Measurements from ENCODE around the gene ENTPD2. TPM values are rescaled to one million over a fixed set of nuclear protein-coding genes. Genes with fewer than 3 reads are reported as not detected.

ENTPD2 gene
- total RNA-seq, 1 experiment from 2014 or later: 32.5 TPM

DNA sequence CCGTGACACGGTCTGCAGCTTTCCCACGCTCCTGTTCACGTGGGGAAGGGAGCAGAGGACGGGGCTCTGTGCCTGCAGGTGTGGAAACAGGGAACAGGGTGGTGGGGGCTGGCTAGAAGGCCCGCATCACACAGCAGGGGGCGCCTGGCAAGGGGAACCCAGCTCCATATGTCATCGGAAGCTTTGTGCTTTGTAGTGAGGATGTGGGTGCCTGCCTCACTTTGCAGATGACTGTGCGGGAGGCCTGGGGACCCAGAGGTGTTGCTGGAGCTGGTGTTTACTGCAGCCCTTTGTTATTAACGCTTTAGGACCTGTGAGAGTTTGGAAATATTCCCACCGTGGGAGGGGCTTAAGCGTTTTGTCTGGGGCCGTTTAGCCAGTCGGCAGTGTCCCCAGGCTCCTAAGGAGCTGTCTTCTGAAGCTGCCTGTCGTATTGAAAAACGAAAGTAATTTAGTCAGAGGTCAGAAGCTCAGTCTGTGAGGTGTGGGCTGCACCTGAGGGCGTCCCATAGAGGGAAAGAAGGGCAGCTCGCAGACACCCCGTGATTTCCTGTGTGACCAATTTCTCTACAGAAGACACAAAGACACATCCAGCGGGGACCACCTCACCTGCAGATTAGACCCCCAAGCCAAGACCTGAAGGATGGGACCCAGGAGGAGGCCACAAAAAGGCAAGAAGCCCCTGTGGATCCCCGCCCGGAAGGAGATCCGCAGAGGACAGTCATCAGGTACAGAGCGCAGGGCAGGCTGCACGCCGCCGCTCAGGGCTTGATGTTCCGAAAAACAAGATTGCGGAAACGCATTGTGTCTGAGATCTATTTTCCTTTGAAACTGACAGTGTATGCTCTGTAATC lies 42.0 kb upstream of the ENTPD2 start:
- Histone ChIP-seq H3K4me3 (replicated peaks in 1 of 2; ENCODE audit: low read depth in 1 of 2, low read length in 2 of 2) (no peak overlapping the region), H3K79me2 (ENCODE audit: insufficient read depth, low read length) (0 out of 2 replicates have a peak, but pooled peaks cover 3% of the 10 kb centered on the region), H3K9me3 (ENCODE audit: control insufficient read depth in 1 of 2, insufficient read depth in 1 of 2, low read depth in 1 of 2, low read length in 2 of 2) (no peaks in the 10 kb centered on the region), H3K27me3 (ENCODE audit: insufficient read depth, low read length) (no peaks in the 10 kb centered on the region), H4K20me1 (ENCODE audit: insufficient read depth) (no peaks in the 10 kb centered on the region), H3K4me2 (ENCODE audit: low read length) (no peak overlapping the region), H2AFZ (ENCODE audit: low read depth, low read length, poor library complexity, severe bottlenecking) (no peak overlapping the region), H3K36me3 (ENCODE audit: control insufficient read depth in 1 of 2, insufficient read depth in 2 of 2, low read length in 2 of 2) (peaks cover 7 to 23% of the 10 kb centered on the region in 2 experiments; a peak in 3 of 4 replicates), H3K9me2 (ENCODE audit: insufficient read depth) (no peaks in the 10 kb centered on the region), H3K27ac (ENCODE audit: low read depth, low read length) (no peak overlapping the region), H3K4me1 (ENCODE audit: control insufficient read depth in 1 of 2, insufficient read depth in 2 of 2, low read length in 2 of 2) (no peaks in the 10 kb centered on the region), H3K9ac (ENCODE audit: low read length) (no peak overlapping the region)
- ChIA-PET POLR2A (no interaction called here), CTCF (no interaction called here), RAD21 (ENCODE audit: low non-redundant PET in 1 of 2, low total read pairs in 2 of 2, uncharacterized antibody in 2 of 2, unreplicated experiment in 2 of 2) (no interaction called here)
- ATAC-seq (peak; percentile 69), DNase-seq (ENCODE audit: low read depth, low spot score) (no peak)
- intact Hi-C loops (cut with micrococcal nuclease): no loop called here
- no peak for TF ChIP-seq EZH2 (IDR thresholded peaks at IDR 0.05)
- no peak for TF ChIP-seq EGR1 (IDR thresholded peaks at IDR 0.05; ENCODE audit: low read depth)
- no peak for TF ChIP-seq POLR2A (IDR thresholded peaks at IDR 0.05; ENCODE audit: borderline replicate concordance, extremely low read depth, insufficient read depth, insufficient read length)
- no peak for TF ChIP-seq EZH2phosphoT487 (IDR thresholded peaks at IDR 0.05; ENCODE audit: borderline replicate concordance)
- no peak for TF ChIP-seq SP1 (IDR thresholded peaks at IDR 0.05; ENCODE audit: low read depth)
- TF ChIP-seq YY1 (IDR thresholded peaks at IDR 0.05; ENCODE audit: extremely low read depth, insufficient replicate concordance, low read depth, low read length): no peak
- TF ChIP-seq, protein P1, sequence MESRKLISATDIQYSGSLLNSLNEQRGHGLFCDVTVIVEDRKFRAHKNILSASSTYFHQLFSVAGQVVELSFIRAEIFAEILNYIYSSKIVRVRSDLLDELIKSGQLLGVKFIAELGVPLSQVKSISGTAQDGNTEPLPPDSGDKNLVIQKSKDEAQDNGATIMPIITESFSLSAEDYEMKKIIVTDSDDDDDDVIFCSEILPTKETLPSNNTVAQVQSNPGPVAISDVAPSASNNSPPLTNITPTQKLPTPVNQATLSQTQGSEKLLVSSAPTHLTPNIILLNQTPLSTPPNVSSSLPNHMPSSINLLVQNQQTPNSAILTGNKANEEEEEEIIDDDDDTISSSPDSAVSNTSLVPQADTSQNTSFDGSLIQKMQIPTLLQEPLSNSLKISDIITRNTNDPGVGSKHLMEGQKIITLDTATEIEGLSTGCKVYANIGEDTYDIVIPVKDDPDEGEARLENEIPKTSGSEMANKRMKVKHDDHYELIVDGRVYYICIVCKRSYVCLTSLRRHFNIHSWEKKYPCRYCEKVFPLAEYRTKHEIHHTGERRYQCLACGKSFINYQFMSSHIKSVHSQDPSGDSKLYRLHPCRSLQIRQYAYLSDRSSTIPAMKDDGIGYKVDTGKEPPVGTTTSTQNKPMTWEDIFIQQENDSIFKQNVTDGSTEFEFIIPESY (IDR thresholded peaks at IDR 0.05; ENCODE audit: extremely low read depth, insufficient replicate concordance, low read length): no peak
- TF ChIP-seq, protein P2, sequence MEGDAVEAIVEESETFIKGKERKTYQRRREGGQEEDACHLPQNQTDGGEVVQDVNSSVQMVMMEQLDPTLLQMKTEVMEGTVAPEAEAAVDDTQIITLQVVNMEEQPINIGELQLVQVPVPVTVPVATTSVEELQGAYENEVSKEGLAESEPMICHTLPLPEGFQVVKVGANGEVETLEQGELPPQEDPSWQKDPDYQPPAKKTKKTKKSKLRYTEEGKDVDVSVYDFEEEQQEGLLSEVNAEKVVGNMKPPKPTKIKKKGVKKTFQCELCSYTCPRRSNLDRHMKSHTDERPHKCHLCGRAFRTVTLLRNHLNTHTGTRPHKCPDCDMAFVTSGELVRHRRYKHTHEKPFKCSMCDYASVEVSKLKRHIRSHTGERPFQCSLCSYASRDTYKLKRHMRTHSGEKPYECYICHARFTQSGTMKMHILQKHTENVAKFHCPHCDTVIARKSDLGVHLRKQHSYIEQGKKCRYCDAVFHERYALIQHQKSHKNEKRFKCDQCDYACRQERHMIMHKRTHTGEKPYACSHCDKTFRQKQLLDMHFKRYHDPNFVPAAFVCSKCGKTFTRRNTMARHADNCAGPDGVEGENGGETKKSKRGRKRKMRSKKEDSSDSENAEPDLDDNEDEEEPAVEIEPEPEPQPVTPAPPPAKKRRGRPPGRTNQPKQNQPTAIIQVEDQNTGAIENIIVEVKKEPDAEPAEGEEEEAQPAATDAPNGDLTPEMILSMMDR (IDR thresholded peaks at IDR 0.05 in 2 of 3, conservative IDR thresholded peaks at IDR 0.05 in 1 of 3; ENCODE audit: borderline replicate concordance in 1 of 3, insufficient read depth in 1 of 3, low read depth in 2 of 3, low read length in 2 of 3): no peak
- no peak for TF ChIP-seq ZNF274 (IDR thresholded peaks at IDR 0.05; ENCODE audit: low read depth, low read length)
- no peak for TF ChIP-seq TCF7L2 (IDR thresholded peaks at IDR 0.05; ENCODE audit: borderline replicate concordance, extremely low read depth, insufficient read depth, insufficient read length)
- TF ChIP-seq, protein P3, sequence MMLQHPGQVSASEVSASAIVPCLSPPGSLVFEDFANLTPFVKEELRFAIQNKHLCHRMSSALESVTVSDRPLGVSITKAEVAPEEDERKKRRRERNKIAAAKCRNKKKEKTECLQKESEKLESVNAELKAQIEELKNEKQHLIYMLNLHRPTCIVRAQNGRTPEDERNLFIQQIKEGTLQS (IDR thresholded peaks at IDR 0.05): no peak
- TF ChIP-seq RAD21 (IDR thresholded peaks at IDR 0.05; ENCODE audit: low read depth): no peak
- TF ChIP-seq ELF1 (IDR thresholded peaks at IDR 0.05; ENCODE audit: borderline replicate concordance, low read depth): no peak
- no peak for TF ChIP-seq CBX3 (IDR thresholded peaks at IDR 0.05; ENCODE audit: low read depth)
- no peak for TF ChIP-seq POLR2AphosphoS5 (IDR thresholded peaks at IDR 0.05; ENCODE audit: low read depth, low read length)
- no peak for TF ChIP-seq CEBPB (IDR thresholded peaks at IDR 0.05; ENCODE audit: low read depth)
- TF ChIP-seq, protein P4, sequence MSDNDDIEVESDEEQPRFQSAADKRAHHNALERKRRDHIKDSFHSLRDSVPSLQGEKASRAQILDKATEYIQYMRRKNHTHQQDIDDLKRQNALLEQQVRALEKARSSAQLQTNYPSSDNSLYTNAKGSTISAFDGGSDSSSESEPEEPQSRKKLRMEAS (IDR thresholded peaks at IDR 0.05): no peak
- no TSS peak for BruUV-seq (replicated peaks)

All from HCT116 (cell line).